Measurements from ENCODE around the gene NAALAD2. TPM values are rescaled to one million over a fixed set of nuclear protein-coding genes. Genes with fewer than 3 reads are reported as not detected.

NAALAD2 gene
- total RNA-seq, 1 experiment from 2014 or later: 0.29 TPM

DNA sequence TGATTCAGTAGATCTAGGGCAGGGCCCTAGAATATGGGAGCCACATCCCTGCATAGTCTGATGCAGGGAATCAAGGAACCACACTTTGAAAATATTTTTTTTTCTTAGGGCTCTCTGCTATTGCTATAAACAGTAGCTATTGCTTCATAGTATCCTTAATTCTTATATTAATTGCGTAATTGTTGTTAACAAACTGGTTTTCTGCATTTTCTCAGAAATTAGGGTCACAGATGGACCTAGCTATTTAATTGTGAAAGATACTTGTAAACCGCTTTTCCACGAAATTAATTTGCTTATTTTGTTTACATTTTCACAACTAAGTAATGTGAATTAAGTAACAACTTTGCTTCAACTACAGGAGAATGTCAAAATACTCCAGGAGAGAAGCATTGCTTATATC lies 34.1 kb downstream of the NAALAD2 start:
- Histone ChIP-seq H3K27ac (ENCODE audit: low read length) (no peak overlapping the region), H3F3A (ENCODE audit: low read length, unreplicated experiment) (no peaks in the 10 kb centered on the region), H3K4me2 (ENCODE audit: low read length) (no peak overlapping the region), H3K79me2 (ENCODE audit: low read length) (no peaks in the 10 kb centered on the region), H3K4me3 (ENCODE audit: low read length) (no peak overlapping the region), H3K4me1 (ENCODE audit: insufficient read depth, low read length) (no peaks in the 10 kb centered on the region), H2AFZ (ENCODE audit: low read length) (no peak overlapping the region), H3K9me3 (ENCODE audit: low read length) (no peaks in the 10 kb centered on the region), H3K27me3 (ENCODE audit: low read length) (peaks cover 21% of the 10 kb centered on the region; the same call in 1 of the 2 replicates), H3K36me3 (ENCODE audit: low read depth, low read length) (no peaks in the 10 kb centered on the region), H3K9ac (ENCODE audit: low read length) (no peak overlapping the region), H4K20me1 (ENCODE audit: low read length) (no peaks in the 10 kb centered on the region), H3K9me2 (replicated peaks; ENCODE audit: low read length) (no peaks in the 10 kb centered on the region)
- ATAC-seq (no peak), DNase-seq (no peak)
- intact Hi-C loops (cut with micrococcal nuclease): no loop called here
- ChIA-PET POLR2A (ENCODE audit: unreplicated experiment) (no interaction called here), CTCF (no interaction called here)
- TF ChIP-seq, protein P1, sequence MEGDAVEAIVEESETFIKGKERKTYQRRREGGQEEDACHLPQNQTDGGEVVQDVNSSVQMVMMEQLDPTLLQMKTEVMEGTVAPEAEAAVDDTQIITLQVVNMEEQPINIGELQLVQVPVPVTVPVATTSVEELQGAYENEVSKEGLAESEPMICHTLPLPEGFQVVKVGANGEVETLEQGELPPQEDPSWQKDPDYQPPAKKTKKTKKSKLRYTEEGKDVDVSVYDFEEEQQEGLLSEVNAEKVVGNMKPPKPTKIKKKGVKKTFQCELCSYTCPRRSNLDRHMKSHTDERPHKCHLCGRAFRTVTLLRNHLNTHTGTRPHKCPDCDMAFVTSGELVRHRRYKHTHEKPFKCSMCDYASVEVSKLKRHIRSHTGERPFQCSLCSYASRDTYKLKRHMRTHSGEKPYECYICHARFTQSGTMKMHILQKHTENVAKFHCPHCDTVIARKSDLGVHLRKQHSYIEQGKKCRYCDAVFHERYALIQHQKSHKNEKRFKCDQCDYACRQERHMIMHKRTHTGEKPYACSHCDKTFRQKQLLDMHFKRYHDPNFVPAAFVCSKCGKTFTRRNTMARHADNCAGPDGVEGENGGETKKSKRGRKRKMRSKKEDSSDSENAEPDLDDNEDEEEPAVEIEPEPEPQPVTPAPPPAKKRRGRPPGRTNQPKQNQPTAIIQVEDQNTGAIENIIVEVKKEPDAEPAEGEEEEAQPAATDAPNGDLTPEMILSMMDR (conservative IDR thresholded peaks at IDR 0.05; ENCODE audit: low read depth, low read length): no peak
- TF ChIP-seq EZH2phosphoT487 (IDR thresholded peaks at IDR 0.05; ENCODE audit: borderline replicate concordance, low read length): no peak
- no peak for TF ChIP-seq EZH2 (IDR thresholded peaks at IDR 0.05; ENCODE audit: low read length, unreplicated experiment)
- BruUV-seq (replicated peaks): no TSS peak

DNA sequence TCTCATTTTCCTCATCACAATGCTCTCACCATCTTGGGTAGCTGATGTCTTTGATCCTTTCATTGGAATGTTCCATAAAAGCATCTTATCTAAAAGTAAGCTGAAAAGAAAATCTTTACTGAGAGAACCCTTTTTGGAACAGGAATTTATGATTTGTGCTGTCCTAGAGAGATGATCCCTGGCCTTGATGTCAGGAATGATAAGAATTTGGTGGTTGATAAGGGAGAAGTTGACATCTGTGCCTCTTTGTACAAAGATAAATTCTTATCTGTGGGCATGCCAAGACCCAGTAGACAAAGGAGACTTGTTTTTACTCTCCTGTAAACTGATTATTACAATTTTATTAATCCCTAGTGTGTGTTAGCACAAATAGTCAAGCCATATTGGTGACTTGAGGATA lies 36.9 kb downstream of the NAALAD2 start:
- intact Hi-C loops (cut with micrococcal nuclease): no loop called here
- Histone ChIP-seq H3K27ac (ENCODE audit: low read length) (no peak overlapping the region), H3K79me2 (ENCODE audit: low read length) (no peaks in the 10 kb centered on the region), H3K4me1 (ENCODE audit: insufficient read depth, low read length) (no peaks in the 10 kb centered on the region), H3K4me2 (ENCODE audit: low read length) (no peak overlapping the region), H3F3A (ENCODE audit: low read length, unreplicated experiment) (no peaks in the 10 kb centered on the region), H3K9me2 (replicated peaks; ENCODE audit: low read length) (no peaks in the 10 kb centered on the region), H3K9me3 (ENCODE audit: low read length) (no peaks in the 10 kb centered on the region), H3K36me3 (ENCODE audit: low read depth, low read length) (no peaks in the 10 kb centered on the region), H2AFZ (ENCODE audit: low read length) (no peak overlapping the region), H3K4me3 (ENCODE audit: low read length) (no peak overlapping the region), H3K27me3 (ENCODE audit: low read length) (0 out of 2 replicates have a peak, but pooled peaks cover 13% of the 10 kb centered on the region), H3K9ac (ENCODE audit: low read length) (no peak overlapping the region), H4K20me1 (ENCODE audit: low read length) (no peaks in the 10 kb centered on the region)
- TF ChIP-seq, protein P1 (conservative IDR thresholded peaks at IDR 0.05; ENCODE audit: low read depth, low read length): no peak
- TF ChIP-seq EZH2 (IDR thresholded peaks at IDR 0.05; ENCODE audit: low read length, unreplicated experiment): no peak
- ATAC-seq: no peak
- DNase-seq: no peak
- BruUV-seq (replicated peaks): no TSS peak
- ChIA-PET CTCF (no interaction called here), POLR2A (ENCODE audit: unreplicated experiment) (no interaction called here)

DNA sequence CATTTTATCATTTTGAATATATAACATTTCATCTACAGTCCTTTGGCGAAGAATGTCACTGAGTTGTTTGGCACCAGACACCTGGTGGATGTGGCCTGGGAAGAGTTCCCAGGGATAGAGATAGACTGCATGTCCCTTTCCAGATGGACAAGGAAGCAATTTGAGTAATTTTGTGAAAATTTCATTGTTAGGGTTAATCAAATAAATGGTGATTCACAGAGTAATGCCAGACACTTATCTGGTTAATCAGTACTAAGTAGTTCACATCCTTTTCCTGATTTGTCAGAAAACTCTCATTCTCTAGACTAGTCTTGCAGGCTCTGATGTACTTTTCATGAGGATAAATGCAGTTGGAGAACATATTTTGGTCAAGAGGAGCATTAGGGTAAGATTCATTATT lies 41.6 kb downstream of the NAALAD2 start:
- TF ChIP-seq EZH2 (IDR thresholded peaks at IDR 0.05; ENCODE audit: low read length, unreplicated experiment) (no peak), EZH2phosphoT487 (IDR thresholded peaks at IDR 0.05; ENCODE audit: borderline replicate concordance, low read length) (no peak)
- TF ChIP-seq, protein P1 (conservative IDR thresholded peaks at IDR 0.05; ENCODE audit: low read depth, low read length): no peak
- Histone ChIP-seq H2AFZ (ENCODE audit: low read length) (no peak overlapping the region), H3K79me2 (ENCODE audit: low read length) (no peaks in the 10 kb centered on the region), H3F3A (ENCODE audit: low read length, unreplicated experiment) (no peaks in the 10 kb centered on the region), H3K27me3 (ENCODE audit: low read length) (0 out of 2 replicates have a peak, but pooled peaks cover 8% of the 10 kb centered on the region), H3K9ac (ENCODE audit: low read length) (no peak overlapping the region), H3K27ac (ENCODE audit: low read length) (no peak overlapping the region), H3K4me3 (ENCODE audit: low read length) (no peak overlapping the region), H3K4me2 (ENCODE audit: low read length) (no peak overlapping the region), H3K9me2 (replicated peaks; ENCODE audit: low read length) (no peaks in the 10 kb centered on the region), H4K20me1 (ENCODE audit: low read length) (no peaks in the 10 kb centered on the region), H3K9me3 (ENCODE audit: low read length) (no peaks in the 10 kb centered on the region), H3K36me3 (ENCODE audit: low read depth, low read length) (no peaks in the 10 kb centered on the region), H3K4me1 (ENCODE audit: insufficient read depth, low read length) (no peaks in the 10 kb centered on the region)
- intact Hi-C loops (cut with micrococcal nuclease): no loop called here
- POLR2A ChIA-PET (ENCODE audit: unreplicated experiment): no interaction called here
- ATAC-seq (0 out of 2 replicates have a peak, but pooled peaks have one; percentile 18), DNase-seq (peak; percentile 11)
- CTCF ChIA-PET: no interaction called here
- no TSS peak for BruUV-seq (replicated peaks)

All from PC-3 (cell line).